HFFc6 (cell line): ENCODE measurements around the gene TNXB. TPM values are rescaled to one million over a fixed set of nuclear protein-coding genes. Genes with fewer than 3 reads are reported as not detected.
"Not testable (repeated sequence)": the region's sequence is repeated elsewhere in the genome, so short reads cannot be mapped to it uniquely, and the experiment has no call there.

Experiments
- DNase-seq: peaks from one replicate; pipeline ENCODE4 v3.0.0-alpha.2; 2018
- H3K27ac Mint-ChIP-seq: 2 replicates; pipeline ENCODE4 v1.8.0; 2020; ENCODE audit warnings: mild to moderate bottlenecking, mixed read lengths
- H3K27me3 Mint-ChIP-seq: 2 replicates; pipeline ENCODE4 v1.8.0; 2021; ENCODE audit warnings: mild to moderate bottlenecking, moderate library complexity, mixed read lengths; ENCODE audit not compliant: insufficient read depth
- H3K36me3 Mint-ChIP-seq: 2 replicates; pipeline ENCODE4 v1.8.0; 2021; ENCODE audit warnings: low read depth, mixed read lengths
- H3K4me1 Mint-ChIP-seq: 2 replicates; pipeline ENCODE4 v1.8.0; 2020; ENCODE audit warnings: low read depth, mixed read lengths
- H3K4me3 Mint-ChIP-seq: 2 replicates; pipeline ENCODE4 v1.8.0; 2020; ENCODE audit warnings: mild to moderate bottlenecking, moderate library complexity, mixed read lengths
- H3K9me3 Mint-ChIP-seq: 2 replicates; pipeline ENCODE4 v1.8.0; 2020; ENCODE audit warnings: mild to moderate bottlenecking, mixed read lengths
- total RNA-seq, 6 experiments: library from RNA; stranded (reverse); fragmentation: NEBNext Ultra II Directional; extraction: Animal tissue kit (Norgen Biotek cat#: 25700); gene quantifications; 2 replicates in 1 of 6; 3 replicates in 5 of 6; pipeline ENCODE4 v1.2.3, GENCODE V29; 2021

Gene TNXB
- total RNA-seq, 6 experiments from 2014 or later = 0.28 to 1.4 (median 0.83) TPM

DNA sequence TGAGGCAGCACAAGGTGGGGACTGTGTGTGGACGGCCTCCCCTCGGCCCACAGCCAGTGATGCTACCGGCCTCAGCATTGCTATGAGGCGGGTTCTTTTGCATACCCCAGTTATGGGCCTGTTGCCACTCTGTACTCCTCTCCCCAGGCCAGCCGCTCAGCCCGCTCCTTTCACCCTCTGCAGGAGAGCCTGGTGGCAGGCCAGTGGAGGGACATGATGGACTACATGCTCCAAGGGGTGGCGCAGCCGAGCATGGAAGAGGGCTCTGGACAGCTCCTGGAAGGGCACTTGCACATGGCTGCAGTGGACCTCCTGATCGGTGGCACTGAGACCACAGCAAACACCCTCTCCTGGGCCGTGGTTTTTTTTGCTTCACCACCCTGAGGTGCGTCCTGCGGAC is 102.1 kb downstream of the TNXB start:
- not testable (repeated sequence) for H3K27me3 Mint-ChIP-seq, H3K9me3 Mint-ChIP-seq, H3K36me3 Mint-ChIP-seq, H3K27ac Mint-ChIP-seq, H3K4me1 Mint-ChIP-seq, DNase-seq, H3K4me3 Mint-ChIP-seq

DNA sequence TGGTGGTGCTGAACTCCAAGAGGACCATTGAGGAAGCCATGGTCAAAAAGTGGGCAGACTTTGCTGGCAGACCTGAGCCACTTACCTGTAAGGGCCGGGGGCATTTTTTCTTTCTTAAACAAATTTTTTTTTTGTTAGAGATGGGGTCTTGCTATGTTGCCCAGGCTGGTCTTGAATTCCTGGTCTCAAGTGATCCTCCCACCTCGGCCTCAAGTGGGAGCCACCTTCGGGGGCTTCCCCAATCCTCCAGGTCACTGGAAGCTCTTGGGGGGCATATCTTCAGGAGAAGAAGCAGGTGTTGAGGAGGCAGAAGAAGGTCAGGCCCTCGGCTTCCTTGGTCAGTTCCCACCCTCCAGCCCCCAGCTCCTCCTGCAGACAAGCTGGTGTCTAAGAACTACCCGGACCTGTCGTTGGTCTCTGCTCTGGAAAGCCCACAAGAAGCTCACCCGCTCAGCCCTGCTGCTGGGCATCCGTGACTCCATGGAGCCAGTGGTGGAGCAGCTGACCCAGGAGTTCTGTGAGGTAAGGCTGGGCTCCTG is 103.1 kb downstream of the TNXB start:
- not testable (repeated sequence) for H3K4me3 Mint-ChIP-seq, H3K27me3 Mint-ChIP-seq, H3K9me3 Mint-ChIP-seq, DNase-seq, H3K27ac Mint-ChIP-seq, H3K4me1 Mint-ChIP-seq, H3K36me3 Mint-ChIP-seq

DNA sequence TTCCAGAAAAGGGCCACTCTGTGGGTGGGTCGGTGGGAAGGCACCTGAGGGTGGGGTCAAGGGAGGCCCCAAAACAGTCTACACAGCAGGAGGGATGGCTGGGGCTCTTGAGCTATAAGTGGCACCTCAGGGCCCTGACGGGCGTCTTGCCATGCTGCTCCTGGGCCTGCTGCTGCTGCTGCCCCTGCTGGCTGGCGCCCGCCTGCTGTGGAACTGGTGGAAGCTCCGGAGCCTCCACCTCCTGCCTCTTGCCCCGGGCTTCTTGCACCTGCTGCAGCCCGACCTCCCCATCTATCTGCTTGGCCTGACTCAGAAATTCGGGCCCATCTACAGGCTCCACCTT is 103.6 kb downstream of the TNXB start:
- not testable (repeated sequence) for H3K36me3 Mint-ChIP-seq, H3K27ac Mint-ChIP-seq, H3K9me3 Mint-ChIP-seq, H3K4me3 Mint-ChIP-seq, H3K27me3 Mint-ChIP-seq, DNase-seq, H3K4me1 Mint-ChIP-seq

DNA sequence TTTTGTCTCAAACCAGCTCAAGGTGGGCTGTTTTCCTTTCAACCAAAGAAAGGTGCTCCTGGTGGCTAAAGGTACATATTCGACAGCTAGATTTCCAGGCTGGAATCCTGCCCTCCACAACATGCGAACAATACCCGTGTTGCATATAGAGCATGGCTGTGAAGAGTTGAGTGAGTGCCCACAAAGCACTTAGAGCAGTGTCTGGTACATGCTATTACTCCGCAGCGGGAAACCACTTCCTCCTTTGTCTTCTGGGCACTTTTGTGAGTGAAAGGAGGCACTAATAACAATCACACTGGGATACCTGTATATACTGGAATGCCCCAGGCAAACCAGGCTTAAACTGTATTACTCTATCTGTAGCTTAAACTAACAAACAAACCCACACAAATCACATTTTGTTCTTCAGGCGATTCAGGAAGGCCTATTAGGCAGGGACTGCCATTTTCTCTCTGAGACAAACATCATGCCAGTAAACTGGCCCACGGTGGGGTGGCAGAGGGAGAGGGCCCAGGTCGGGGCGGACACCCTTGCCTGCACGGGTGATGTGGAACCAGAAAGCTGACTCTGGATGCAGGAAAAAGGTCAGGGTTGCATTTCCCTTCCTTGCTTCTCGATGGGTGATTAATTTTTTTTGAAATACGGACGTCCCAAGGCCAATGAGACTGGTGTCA is 104.1 kb downstream of the TNXB start:
- DNase-seq, H3K9me3 Mint-ChIP-seq, H3K4me1 Mint-ChIP-seq, H3K27me3 Mint-ChIP-seq, H3K27ac Mint-ChIP-seq, H3K4me3 Mint-ChIP-seq, H3K36me3 Mint-ChIP-seq: not testable (repeated sequence)

DNA sequence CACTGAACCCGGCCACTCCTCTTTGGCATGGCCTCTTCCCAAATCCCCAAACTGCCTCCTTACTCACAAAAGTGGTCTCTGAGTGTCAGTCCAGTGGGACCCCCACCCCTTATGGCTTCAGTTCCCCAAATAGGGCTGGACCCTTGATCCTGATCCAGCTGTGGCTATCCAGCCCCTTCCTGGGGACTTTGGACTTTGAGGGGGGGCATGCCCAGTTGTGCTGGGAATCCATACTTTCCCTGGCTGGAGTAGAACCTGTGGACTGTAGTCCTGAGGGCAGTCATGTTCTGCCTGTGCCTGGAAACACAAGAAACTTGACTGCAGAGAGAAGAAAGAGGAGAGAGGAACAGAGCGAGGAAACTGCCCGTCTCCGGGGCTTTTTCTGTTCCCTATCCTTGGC is 104.7 kb downstream of the TNXB start:
- H3K27ac Mint-ChIP-seq, H3K9me3 Mint-ChIP-seq, H3K4me1 Mint-ChIP-seq, DNase-seq, H3K4me3 Mint-ChIP-seq, H3K27me3 Mint-ChIP-seq, H3K36me3 Mint-ChIP-seq: not testable (repeated sequence)

DNA sequence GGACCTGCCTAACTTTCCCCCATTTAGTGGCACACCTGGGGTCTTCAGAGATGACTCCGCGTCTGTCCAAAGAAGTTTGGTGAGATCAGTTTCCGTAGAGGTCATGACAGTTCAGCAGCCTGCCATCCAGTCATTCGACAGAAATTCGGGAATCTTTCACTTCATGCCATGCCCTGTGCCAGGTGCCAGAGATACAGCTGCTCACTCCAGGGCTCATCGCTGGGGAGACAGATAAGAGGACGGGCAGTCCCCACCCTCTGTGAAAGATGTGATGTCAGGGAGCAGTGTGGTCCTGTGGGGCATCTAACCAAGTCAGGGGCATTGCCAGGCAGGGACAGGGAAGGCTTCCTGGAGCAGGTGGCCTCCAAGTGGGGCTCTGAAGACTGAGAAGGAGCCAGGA is 105.8 kb downstream of the TNXB start:
- not testable (repeated sequence) for H3K27me3 Mint-ChIP-seq, H3K36me3 Mint-ChIP-seq, H3K27ac Mint-ChIP-seq, H3K9me3 Mint-ChIP-seq, H3K4me1 Mint-ChIP-seq, DNase-seq, H3K4me3 Mint-ChIP-seq

DNA sequence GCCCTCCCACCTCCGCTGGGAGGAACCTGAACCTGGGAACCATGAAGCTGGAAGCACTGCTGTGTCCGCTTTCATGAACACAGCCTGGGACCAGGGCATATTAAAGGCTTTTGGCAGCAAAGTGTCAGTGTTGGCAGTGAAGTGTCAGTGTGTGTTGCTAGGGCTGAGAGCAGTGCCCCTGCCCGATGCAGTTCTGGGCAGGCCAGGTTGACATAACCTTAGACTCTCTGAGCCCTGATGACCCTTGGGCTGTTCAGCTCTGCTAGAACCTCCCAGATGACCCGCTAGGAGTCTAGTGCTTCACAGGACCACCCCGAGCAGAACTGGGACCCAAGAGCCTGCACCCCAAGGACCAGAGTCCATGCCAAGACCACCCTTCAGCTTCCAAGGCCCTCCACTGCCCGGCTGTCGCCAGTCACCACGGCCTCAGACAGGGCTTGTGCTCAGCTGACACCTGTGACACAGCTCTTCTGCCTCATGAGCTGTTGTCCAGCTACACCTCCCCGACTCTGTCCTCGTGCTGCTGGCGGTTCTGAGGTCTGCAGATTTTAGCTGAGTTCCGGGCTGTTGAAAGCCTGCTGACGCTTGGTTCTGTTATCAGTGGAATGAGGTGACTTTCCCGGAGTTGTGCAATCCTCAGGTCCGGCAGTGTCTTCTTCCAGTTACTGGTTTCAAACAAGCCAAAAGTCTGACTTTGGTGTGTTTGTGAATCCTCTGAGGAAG is 106.4 kb downstream of the TNXB start:
- not testable (repeated sequence) for H3K36me3 Mint-ChIP-seq, H3K4me3 Mint-ChIP-seq, H3K27ac Mint-ChIP-seq, H3K4me1 Mint-ChIP-seq, H3K27me3 Mint-ChIP-seq, H3K9me3 Mint-ChIP-seq, DNase-seq

DNA sequence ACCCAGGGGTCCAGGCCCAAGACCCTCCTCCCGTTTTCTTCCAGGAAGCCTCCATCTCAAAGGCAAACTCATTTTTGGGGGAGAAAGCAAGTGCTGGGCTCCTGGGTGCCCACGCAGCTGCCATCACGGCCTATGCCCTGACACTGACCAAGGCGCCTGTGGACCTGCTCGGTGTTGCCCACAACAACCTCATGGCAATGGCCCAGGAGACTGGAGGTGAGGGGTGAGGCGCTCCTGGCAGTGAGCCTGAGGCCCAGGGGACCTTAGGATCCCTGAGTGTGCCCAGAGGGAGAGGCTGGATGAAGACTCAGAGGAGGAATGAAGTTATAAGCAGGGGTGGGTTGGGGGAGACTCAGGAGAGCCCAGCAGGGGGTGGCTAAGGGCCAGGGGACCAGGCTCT is 112.8 kb downstream of the TNXB start:
- not testable (repeated sequence) for H3K36me3 Mint-ChIP-seq, H3K27me3 Mint-ChIP-seq, H3K27ac Mint-ChIP-seq, H3K4me3 Mint-ChIP-seq, DNase-seq, H3K4me1 Mint-ChIP-seq, H3K9me3 Mint-ChIP-seq

DNA sequence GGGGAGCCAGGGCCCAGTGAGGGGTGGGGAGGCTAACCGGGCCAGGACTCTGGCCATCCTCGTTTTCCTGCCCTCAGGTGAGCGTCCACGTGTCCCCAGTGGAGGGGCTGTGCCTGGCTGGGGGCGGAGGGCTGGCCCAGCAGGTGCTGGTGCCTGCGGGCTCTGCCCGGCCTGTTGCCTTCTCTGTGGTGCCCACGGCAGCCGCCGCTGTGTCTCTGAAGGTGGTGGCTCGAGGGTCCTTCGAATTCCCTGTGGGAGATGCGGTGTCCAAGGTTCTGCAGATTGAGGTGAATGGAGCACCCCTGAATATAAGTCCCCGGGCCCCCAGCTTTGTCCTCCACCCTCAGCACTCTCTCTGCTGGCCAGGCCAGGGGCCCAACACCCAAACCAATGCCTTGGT is 114.7 kb downstream of the TNXB start:
- H3K36me3 Mint-ChIP-seq, DNase-seq, H3K4me3 Mint-ChIP-seq, H3K4me1 Mint-ChIP-seq, H3K27ac Mint-ChIP-seq, H3K27me3 Mint-ChIP-seq, H3K9me3 Mint-ChIP-seq: not testable (repeated sequence)

Other genes with a start within 250 kb of the TNXB start
- 10 to 100 TPM; 35.8 to 48.6 (median 40.9) TPM for gene NEU1, start 246.5 kb downstream of the TNXB start, total RNA-seq
- gene SLC44A4, start 230.3 kb downstream of the TNXB start, total RNA-seq = under 1 TPM in 1 of 6 experiments, not detected in 5; 0.10 TPM
- 10 to 100 TPM; 43.4 to 47.4 (median 45.9) TPM for gene EHMT2, start 211.6 kb downstream of the TNXB start, total RNA-seq
- 1 to 10 TPM; 7.3 to 9.0 (median 8.3) TPM for gene ZBTB12, start 207.3 kb downstream of the TNXB start, total RNA-seq
- under 1 TPM in 4 of 6 experiments, not detected in 2; 0.24 to 0.43 (median 0.43) TPM for gene C2, start 181.6 kb downstream of the TNXB start, total RNA-seq
- gene CFB, start 163.2 kb downstream of the TNXB start, total RNA-seq = 1 to 10 TPM in 2 of 6 experiments, under 1 TPM in 3, not detected in 1; 0.33 to 1.3 (median 0.81) TPM
- gene NELFE, start 150.4 kb downstream of the TNXB start, total RNA-seq = 10 to 100 TPM; 63.4 to 87.0 (median 78.7) TPM
- 10 to 100 TPM; 74.0 to 83.3 (median 77.8) TPM for gene SKIC2, start 150.2 kb downstream of the TNXB start, total RNA-seq
- 10 to 100 TPM; 14.1 to 20.5 (median 16.5) TPM for gene DXO, start 137.2 kb downstream of the TNXB start, total RNA-seq
- 1 to 10 TPM; 1.2 to 3.2 (median 2.0) TPM for gene C4A, start 127.3 kb downstream of the TNXB start, total RNA-seq
- 1 to 10 TPM; 1.5 to 2.5 (median 2.0) TPM for gene C4B, start 94.5 kb downstream of the TNXB start, total RNA-seq
- gene CYP21A2, start 70.9 kb downstream of the TNXB start, total RNA-seq = under 1 TPM in 1 of 6 experiments, not detected in 5; 0.17 TPM
- gene ATF6B, start 18.9 kb upstream of the TNXB start, total RNA-seq = 10 to 100 TPM; 80.0 to 96.2 (median 88.7) TPM
- 1 to 10 TPM; 4.3 to 6.0 (median 4.9) TPM for gene FKBPL, start 20.9 kb upstream of the TNXB start, total RNA-seq
- gene PRRT1, start 42.6 kb upstream of the TNXB start, total RNA-seq = 1 to 10 TPM; 2.6 to 5.8 (median 5.1) TPM
- 10 to 100 TPM; 15.9 to 21.7 (median 18.6) TPM for gene PPT2, start 44.8 kb upstream of the TNXB start, total RNA-seq
- gene EGFL8, start 55.3 kb upstream of the TNXB start, total RNA-seq = 1 to 10 TPM; 3.5 to 4.4 (median 3.7) TPM
- 100 to 1,000 TPM in 5 of 6 experiments, 10 to 100 TPM in 1; 88.8 to 114 (median 104) TPM for gene AGPAT1, start 66.7 kb upstream of the TNXB start, total RNA-seq
- gene RNF5, start 69.1 kb upstream of the TNXB start, total RNA-seq = 10 to 100 TPM; 30.0 to 37.4 (median 34.7) TPM
- gene AGER, start 74.9 kb upstream of the TNXB start, total RNA-seq = 1 to 10 TPM; 6.2 to 7.6 (median 6.5) TPM
- gene PBX2, start 80.9 kb upstream of the TNXB start, total RNA-seq = 10 to 100 TPM; 50.7 to 61.4 (median 56.2) TPM
- 10 to 100 TPM in 1 of 6 experiments, 1 to 10 TPM in 5; 4.0 to 10.1 (median 7.6) TPM for gene GPSM3, start 83.3 kb upstream of the TNXB start, total RNA-seq
- gene NOTCH4, start 114.7 kb upstream of the TNXB start, total RNA-seq = under 1 TPM; 0.29 to 0.68 (median 0.48) TPM